Hepatocyte (in vitro differentiated cells): ENCODE data around the gene OPRL1.

Experiments used
- EZH2 ChIP-seq: fragments of 200-600 bp; sonication (generic); IDR thresholded peaks from 2 replicates; pipeline ENCODE4 v1.6.1; 2016; ENCODE audit warnings: antibody characterized with exemption, mild to moderate bottlenecking, borderline replicate concordance
- EZH2phosphoT487 ChIP-seq: fragments of 200-600 bp; sonication (generic); IDR thresholded peaks from one replicate; pipeline ENCODE4 v1.6.1; 2018; ENCODE audit warnings: antibody characterized with exemption, mild to moderate bottlenecking, low read depth, moderate library complexity; ENCODE audit not compliant: unreplicated experiment, severe bottlenecking
- TF ChIP-seq, protein P1 (sequence below): fragments of 200-600 bp; sonication (generic); IDR thresholded peaks from 2 replicates; pipeline ENCODE4 v1.5.1; 2016; ENCODE audit warnings: antibody characterized with exemption, mild to moderate bottlenecking; ENCODE audit not compliant: poor library complexity

DNA sequence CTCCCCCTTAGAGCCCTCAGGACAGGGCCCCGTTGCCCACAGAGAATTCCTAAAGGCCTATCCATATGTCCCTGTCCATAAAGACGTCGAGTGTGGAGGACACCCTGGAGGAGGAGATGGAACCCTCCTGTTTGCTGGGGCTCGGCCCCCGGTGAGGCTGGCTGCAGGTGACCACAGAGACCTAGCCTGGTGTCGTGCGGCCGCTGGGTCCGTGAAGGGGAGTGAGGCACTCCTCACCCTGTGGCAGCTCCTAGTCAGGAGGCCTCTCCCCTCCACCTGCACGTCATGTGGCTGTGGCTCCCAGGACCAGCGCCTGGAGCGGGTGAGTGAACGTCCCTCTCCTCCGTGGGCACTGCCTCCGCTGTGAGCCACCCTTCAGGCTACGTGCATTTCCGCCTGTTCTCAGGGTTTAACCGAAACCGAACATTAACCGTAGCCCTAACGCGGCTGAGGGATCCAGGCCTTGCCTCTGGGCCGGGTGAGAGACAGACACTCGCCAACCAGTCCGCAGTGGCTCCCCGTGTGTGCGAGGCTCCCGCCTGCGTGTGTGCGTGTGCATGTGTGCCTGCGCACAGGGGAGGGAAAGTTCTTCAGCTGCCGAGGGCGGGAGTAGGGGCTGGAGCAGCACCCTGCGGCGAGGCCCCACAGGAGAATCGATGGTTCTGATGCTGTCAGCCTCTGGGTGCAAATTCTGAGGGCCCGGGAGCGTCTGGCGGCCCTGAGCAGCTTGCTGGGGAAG lies 22.8 kb upstream of the OPRL1 start:
- TF ChIP-seq, protein P1, sequence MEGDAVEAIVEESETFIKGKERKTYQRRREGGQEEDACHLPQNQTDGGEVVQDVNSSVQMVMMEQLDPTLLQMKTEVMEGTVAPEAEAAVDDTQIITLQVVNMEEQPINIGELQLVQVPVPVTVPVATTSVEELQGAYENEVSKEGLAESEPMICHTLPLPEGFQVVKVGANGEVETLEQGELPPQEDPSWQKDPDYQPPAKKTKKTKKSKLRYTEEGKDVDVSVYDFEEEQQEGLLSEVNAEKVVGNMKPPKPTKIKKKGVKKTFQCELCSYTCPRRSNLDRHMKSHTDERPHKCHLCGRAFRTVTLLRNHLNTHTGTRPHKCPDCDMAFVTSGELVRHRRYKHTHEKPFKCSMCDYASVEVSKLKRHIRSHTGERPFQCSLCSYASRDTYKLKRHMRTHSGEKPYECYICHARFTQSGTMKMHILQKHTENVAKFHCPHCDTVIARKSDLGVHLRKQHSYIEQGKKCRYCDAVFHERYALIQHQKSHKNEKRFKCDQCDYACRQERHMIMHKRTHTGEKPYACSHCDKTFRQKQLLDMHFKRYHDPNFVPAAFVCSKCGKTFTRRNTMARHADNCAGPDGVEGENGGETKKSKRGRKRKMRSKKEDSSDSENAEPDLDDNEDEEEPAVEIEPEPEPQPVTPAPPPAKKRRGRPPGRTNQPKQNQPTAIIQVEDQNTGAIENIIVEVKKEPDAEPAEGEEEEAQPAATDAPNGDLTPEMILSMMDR, result no peak
- TF ChIP-seq EZH2 (no peak), EZH2phosphoT487 (no peak)
